NAMALWA (cell line): ENCODE data around the gene OR6V1.

Experiments used
- DNase-seq: peaks from one replicate; pipeline ENCODE4 v3.0.0-alpha.2; 2015; ENCODE audit warnings: low spot score

The OR6V1 gene

GRCh38 chr7:143052041-143052440 lies at the start of gene OR6V1:
TSS of gene OR6V1 (plus strand) at chr7:143052341. CDS start at chr7:143052341, 0 bp downstream.
- DNase-seq: no peak

GRCh38 chr7:143002898-143003297 lies 49.2 kb upstream of the OR6V1 start:
- DNase-seq: no peak

DNA sequence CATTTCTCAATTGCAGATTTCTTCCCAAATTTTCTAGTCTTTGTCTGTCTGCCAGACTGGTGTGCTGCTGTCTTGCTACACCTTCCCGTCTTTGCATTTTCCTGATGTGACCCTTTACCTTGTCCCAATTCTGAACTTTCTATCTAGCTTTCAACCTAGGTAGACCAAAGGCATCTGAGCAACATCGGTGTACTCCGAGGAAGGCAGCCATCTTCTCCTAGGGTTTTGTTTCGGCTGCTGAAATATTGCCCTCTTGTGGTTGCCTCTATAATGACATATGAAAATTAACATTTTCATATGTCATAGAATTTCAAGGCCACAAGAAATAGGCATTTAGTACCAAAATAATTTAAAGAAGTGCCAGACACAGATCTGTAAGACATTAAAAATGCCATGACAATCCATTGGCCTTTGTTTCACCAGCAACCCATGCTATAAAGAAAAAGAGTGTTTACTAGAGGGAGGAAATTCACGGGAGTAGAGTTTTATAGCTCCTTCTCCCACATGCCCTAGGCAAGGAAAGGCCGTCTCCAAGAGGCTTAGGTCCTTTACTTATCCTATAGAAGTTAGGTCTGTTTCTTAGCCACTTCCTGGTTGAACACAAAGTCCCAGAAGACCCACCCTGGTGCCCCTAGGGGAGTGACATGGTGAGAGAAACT lies 48.6 kb upstream of the OR6V1 start:
- peak; percentile 84 for DNase-seq

GRCh38 chr7:143005632-143006260 lies 46.4 kb upstream of the OR6V1 start:
- DNase-seq: no peak

GRCh38 chr7:143008007-143008901 lies 43.9 kb upstream of the OR6V1 start:
- DNase-seq: peak; percentile 91

DNA sequence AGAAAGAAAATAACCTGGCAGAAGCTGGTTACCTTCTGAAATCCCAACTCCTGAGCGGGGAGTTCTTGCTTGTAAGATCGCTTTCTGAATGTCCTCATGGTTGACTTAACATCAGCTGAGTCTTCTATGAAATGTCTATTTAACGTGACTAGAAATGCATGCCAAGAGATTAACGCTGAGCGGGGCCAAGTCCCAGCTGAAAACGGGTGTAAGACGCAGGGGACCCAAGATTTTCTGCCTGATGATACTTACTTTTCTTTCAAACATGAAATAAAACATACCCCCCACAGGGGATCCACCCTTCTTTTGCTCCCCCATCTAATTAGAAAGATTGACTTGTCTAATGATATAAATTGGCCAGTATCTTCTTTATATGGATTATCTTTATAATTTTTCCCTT lies 40.1 kb upstream of the OR6V1 start:
- DNase-seq: no peak

GRCh38 chr7:143012409-143012808 lies 39.7 kb upstream of the OR6V1 start:
- DNase-seq: no peak

DNA sequence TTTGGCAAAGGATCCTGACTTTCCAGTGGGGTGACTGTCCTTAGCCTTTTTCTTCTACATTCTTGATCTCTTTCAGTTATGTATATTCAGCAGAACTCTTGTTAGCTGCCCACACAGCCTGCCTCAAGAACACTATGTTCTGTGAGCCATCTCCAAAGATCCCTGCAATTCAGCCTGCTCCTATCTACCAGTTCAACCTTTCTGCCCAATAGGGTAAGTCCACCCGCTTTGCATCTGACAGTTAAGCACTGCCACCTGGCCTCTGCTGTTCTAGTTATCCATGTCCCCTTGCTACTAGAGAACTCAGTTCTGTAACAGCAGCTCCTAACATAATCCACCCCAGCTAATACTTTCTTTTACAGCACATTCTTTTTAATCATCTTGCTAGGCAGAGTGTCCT lies 38.7 kb upstream of the OR6V1 start:
- peak; percentile 30 for DNase-seq

- DNase-seq: no peak
Observed at GRCh38 chr7:143013893-143014292, 38.2 kb upstream of the OR6V1 start.

DNA sequence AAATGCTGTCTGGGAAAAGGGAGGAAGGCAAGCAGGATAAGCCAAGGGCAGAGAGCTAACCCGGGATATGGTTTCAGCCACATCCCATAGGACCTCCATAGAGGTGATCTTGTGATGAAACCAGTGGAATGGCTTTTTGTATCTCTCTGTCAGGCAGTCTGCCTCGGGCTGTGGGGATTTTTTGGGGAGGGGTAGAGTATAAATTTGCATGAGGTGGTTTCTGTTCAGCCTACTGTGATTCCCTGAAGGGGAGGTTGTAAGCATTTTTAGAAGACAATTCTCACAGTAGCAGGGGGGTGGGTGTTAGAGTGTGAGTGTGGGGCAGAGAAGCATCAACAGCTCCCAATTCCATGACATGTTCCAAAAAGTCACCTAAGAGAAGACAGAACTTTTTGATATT lies 37.1 kb upstream of the OR6V1 start:
- peak; percentile 55 for DNase-seq

DNA sequence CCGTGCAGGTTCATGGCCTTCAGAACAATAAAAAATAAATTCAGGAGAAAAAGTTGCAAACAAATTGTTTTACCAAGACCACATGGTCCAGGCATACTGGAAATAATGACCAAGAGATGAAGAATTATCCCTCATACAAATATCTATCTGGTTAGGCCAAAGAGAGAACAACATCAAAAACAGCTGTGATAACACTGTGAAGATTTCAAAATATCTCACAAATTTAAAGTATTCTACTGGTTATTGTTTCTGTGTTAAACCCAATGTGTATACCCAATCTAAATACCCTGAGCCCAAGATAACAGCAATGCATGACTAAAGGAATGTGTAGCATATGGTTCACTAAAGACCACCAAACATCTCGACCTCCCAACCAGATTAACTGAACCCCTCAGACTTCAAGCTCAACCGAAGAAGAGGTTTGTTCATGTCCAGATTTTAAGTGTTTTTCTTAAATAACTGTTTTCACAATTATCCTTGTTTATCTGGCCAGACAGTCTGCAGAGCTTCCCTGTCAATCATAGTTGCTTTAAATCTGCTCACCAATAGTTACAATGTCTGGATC lies 36.1 kb upstream of the OR6V1 start:
- DNase-seq: no peak

GRCh38 chr7:143016996-143017395 lies 35.1 kb upstream of the OR6V1 start:
- DNase-seq: no peak

- no peak for DNase-seq
Observed at GRCh38 chr7:143018931-143019330, 33.2 kb upstream of the OR6V1 start.

DNA sequence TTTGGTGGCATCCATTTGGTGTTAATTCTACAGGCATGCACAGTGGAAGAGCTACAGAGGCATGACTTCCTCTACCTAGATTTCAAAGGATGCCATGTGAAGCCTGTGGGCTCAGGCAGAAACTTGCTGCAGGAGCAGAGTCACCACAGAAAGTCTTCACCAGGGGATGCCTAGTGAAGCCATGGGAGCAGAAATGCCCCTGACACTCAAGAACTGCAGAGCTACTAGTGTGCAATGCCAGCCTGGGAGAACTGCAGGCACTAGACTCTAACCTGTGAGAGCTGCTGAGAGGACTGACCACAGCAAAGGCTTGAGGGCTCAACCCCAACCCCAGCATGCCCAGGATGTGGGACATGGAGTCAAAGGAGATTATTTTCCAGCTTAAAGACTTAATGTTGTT lies 29.1 kb upstream of the OR6V1 start:
- DNase-seq: no peak

DNA sequence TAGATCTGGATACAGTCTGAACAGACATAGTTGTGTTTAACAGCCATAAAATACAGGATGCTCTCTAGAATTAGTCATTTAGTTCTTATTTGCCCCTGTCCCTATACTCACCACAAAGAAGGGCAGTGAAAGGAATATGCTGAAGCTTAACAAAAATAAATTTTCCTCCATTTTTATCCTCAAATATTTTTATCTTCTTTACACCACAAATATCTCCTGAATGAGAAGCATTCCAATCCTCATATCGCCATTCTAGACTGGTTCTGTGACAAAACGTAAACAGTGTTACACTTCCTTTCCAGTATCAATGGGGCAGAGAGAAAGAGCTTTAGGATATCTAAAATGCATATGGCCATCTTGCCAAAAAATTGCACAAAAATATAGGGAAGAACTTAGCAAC lies 26.8 kb upstream of the OR6V1 start:
- no peak for DNase-seq

DNA sequence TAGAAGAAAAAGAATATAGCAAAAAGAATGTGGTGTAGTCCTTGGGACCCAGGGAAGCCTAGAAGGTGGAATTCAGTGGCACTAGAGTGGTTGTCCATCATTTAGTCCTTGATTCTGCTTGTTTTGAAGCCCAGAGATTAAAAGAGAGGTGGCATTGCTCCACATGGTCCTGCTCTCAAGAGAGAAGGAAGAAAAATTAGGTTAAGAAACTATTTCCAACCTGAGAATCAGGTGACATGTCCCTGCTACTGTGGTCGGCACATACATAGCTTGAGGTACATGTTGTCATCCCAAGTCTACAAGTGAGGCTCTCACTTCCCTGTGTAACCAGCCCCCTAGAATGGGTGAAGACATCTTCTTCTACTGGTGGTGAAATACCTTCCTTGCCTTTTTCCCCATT lies 25.1 kb upstream of the OR6V1 start, which contains the start of gene OR9A2:
Gene OR9A2, minus strand, starts transcription at position 101 of the 400 bp plus-strand sequence. Its CDS starts 0 bp downstream, at position 101.
- DNase-seq: no peak

- no peak for DNase-seq
Observed at GRCh38 chr7:143027683-143028082, 24.5 kb upstream of the OR6V1 start.

DNA sequence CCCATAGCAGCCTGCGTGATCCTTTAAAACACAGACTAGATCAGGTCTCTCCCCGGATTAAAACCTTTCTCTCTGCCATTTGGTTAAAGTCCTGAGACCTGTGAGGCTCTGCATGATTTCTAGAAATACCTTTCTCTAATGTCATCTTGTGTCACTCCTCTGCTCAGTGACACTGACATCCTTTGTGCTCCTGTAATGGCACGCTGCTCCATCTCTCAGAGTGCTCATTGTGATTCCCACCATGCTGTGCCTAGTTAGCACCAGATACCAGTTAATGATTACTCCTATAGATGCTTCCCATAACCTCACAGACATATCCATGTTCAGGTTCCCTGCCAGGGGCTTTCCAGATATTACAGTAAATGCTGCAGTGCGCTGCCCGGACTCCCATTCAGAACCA lies 13.5 kb upstream of the OR6V1 start:
- no peak for DNase-seq

DNA sequence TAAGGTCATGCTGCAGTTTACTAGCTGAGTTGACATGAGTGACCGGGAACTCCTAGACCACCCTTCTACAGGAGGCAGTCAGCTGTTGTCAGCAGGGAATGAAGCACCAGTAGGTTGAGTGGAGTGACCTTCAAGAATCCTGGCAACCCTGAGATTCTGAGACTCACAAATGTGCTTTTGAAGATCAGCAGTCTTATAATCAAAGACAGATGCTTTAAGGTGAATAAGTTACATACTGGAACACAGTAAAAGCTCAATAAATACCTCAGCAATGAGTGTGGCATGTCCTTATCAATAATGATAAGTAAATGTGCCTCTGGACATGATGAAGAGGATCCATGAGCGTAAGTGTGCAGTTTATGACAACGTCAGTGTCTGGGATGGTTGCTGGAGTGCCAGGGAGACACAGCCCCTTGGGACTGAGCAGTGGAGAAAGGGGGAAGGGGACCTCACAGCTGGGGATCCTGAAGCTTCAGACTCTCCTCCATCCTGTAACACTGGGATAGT lies 11.9 kb upstream of the OR6V1 start:
- DNase-seq: no peak

- no peak for DNase-seq
Observed at GRCh38 chr7:143041346-143041745, 10.8 kb upstream of the OR6V1 start.

- DNase-seq: no peak
Observed at GRCh38 chr7:143042159-143042789, 9.9 kb upstream of the OR6V1 start.

GRCh38 chr7:143042790-143043271 lies 9.3 kb upstream of the OR6V1 start:
- DNase-seq: no peak
